NCI-H187 (cell line): ENCODE measurements around the gene IL36A.

Experiments used
- DNase-seq, 2 experiments: peaks; one replicate each; lab custom pipeline; 2025; lab: John Stamatoyannopoulos, UW

The IL36A gene

DNA sequence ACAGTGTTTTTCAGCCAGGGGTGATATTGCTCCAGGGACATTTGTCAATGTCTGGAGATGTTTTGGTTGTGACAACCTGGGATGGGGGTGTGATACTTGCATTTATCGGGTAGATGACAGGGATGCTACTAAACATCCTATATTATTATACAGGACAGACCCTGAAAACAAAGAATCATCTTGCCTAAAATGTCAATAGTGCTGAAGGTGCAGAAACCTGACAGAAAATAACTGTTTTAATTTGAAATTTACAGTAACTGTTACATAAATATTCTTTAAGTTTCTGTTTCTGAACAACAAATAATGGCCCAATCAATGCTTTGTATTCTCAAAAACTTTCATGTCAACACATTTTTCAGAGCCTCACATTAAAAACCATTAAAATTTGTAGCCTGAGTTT lies 2.0 kb downstream of the IL36A start:
- no peak for DNase-seq

DNA sequence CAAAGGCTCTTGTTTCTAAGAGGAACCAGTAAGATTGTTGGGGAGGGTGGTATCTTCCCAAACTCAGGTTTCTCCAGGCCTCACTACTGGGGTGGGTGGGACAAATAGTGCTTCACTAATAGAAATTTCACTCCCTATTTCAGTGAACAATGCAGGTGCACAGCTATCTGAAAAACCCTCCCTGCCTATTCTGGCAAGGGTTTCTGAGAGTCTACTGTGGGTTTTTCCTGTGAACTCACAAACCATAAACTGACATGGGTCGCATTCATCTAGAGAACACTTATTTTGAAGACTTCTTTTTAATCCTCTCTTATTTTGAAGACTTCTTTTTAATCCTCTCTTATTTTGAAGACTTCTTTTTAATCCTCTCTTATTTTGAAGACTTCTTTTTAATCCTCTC lies 4.4 kb downstream of the IL36A start:
- DNase-seq = no peak

DNA sequence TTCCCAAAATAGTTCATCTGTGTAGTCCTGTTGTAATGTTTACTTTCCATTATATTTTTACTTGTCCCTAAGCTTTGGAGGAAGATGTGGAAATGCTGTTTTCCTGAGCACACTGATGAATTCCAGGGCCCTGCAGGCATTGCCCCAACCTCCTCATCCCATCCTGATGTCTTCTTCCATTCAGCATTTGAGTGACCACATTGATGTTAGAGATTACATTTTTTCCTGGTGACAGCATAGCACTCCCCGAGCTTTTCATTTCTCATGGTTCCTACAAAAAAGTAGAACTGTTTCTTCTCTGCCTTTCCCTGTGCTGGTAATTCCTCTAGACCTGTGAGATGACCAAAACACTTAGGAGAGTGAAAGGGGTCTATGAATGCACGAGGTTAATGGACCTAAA lies 4.8 kb downstream of the IL36A start:
- no peak for DNase-seq

DNA sequence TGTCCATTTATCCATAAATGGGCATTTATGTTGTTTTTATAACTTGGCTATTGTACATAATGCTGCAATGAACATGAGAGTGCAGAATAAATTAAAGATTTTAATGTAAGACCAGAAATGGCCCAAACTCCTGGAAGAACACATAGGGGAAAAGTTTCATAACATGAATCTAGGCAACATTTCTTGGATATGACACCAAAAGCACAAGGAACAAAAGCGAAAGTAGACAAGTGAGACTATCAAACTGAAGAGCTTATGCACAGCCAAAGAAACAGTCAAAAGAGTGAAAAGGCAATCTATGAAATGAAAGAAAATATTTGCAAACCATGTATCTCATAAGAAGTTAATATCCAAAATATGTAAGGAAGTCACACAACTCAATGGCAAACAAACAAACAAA lies 5.8 kb downstream of the IL36A start:
- no peak for DNase-seq

DNA sequence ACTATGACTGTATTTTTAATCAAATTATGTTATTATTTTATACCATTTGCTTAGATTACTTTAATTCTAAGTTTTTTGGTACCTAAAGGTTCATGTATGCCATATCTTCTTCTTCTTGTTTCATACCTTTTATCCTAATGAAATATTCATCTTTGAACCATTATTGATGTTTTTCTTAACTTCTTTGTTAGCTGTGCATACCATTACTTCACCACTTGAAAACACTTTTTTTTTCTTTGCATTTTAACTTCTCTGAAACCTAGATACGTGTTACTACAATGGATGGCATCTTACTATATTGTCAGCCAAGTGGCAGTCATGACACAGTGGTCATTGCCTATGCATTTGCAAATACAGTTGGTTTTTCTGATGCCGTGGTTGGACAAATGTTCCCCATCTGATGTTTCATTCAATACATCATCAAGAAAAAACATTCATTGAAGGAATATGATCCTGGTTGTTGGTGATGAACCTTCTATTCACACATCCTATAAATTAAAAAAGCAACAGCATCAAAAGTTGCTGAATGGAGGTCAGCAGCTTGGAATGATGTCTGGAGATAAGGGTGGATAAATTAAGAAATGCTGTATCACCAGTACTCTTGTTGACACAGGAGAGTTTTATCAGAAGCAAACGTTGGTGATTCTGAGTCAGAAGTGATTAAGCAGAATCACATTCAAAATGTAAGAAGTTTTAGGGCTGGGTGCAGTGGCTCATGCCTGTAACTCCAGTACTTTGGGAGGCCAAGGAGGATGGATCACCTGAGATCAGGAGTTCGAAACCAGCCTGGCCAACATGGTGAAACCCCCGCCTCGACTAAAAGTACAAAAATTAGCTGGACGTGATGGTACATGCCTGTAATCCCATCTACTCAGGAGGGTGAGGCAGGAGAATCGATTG lies 7.4 kb downstream of the IL36A start:
- no peak for DNase-seq

DNA sequence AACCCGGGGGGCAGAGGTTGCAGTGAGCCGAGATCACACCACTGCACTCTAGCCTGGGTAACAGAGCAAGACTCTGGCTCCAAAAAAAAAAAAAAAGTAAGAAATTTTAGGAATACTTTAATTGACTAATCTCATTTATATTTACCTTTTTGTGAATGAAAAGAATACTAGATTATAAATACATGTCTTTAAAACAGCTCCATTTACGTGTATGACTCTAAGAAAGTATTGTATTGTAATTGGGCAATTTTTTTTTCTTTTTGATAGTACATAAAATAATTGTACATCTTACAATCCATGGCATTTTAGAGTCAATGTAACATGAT lies 8.0 kb downstream of the IL36A start:
- DNase-seq = no peak

DNA sequence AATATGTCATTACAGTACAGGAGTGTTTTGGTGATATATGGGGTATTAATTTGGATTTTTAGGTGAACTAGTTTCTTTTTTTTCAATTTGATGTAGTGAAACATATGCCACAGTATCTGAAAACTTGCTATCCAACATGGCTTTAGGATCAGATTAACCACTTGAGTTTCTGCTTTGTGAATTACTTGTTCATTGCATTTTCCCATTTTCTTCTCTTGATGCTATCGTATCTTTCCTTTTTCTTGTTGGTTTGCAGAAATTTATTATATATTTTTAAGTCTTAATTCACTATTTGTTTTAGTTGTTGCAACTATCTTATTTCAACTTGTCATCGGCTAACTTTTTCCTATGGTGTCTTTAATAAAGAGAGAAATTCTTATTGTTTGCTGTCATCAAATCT lies 8.8 kb downstream of the IL36A start:
- DNase-seq = no peak

DNA sequence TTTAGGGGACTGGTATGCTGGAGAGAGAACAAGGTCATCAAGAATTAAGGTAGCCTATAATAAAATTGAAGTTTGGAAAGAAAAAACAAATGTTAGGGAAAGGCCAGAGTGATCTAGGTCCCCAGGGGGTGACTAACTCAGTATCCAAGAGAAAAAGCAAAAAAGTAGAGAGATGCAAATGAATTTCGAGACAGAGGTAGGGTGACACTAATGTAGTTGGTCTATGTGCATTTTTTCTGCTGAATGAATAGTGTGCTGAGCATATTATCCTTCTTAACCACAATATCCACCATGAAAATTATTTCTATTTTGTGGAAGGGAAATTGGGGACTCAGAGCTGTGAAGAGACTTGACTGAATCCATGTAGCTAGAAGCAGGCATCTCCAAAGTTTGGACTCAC lies 9.8 kb downstream of the IL36A start:
- no peak for DNase-seq

DNA sequence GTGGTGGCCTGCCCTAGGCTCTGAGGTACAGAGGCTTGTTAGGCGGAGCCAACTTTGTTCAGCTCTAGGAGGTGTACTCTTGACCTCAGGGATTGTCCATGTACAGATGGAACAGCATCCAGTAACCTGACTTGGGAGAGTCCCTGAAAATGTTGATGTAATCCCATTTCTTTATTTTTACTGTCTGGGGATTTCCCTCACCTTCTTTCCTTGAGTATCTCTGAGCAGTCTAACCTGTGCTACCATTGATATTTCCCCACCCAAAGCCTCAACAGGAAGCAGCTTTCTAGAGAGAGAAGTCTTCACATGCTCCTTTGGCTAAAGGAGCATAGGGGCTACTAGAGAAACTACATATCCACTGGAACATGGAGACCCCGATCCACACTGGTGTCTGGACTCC lies 10.4 kb downstream of the IL36A start:
- no peak for DNase-seq

DNA sequence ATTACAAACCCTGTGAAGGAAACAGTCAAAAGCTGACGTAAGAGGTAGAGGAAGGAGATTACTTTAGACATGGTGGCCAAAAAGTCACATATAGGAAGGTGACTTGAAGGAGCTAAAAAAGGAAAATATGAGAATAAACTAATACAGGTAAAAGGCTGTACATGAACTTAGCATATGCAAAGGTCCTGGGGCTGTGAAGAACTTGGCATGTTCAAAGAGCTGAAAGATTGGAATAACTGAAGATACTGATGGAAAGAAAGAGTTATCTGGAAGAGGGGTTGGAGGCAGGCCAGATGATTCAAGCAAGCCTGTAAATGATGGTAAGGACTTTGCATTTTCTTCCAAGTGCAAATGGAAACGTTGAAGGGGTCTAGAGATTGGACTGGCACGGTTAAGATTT lies 13.2 kb downstream of the IL36A start:
- no peak for DNase-seq

DNA sequence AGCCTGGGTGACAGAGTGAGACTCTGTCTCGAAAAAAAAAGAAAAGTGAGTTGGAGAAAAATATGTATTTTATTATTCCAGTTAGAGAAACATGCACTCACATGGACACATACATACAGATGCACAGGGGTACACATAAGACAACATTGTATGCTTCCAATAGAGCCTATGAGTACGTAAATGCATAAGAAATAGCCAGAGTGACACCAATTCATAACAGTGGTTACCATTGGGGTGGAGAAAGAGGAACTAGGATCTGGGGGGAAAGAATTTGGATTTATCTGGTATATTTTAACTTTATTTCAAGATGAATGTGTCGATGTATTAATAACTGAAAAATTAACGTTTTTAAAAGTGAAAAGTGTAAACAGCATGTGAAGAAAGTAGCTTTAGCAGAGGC lies 16.1 kb downstream of the IL36A start:
- no peak for DNase-seq

DNA sequence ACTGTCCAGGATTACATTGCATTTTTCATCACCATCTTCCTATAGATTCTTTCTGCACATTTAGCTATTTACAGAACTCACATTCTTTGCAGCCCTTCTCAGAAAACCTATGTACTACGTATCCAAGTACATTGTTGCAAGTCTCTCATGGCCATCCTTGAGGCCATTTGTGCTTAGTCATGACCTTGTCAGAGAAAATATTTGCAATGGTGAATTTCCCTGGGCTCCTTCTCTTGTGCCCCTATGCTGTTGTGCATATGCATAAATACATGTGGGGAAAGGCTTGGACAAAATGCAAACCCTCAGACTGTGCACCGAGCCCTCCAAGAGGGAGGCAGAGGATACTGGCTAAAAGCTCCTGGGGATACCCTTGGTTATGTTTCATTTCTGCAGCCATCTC lies 19.5 kb downstream of the IL36A start:
- DNase-seq = no peak

DNA sequence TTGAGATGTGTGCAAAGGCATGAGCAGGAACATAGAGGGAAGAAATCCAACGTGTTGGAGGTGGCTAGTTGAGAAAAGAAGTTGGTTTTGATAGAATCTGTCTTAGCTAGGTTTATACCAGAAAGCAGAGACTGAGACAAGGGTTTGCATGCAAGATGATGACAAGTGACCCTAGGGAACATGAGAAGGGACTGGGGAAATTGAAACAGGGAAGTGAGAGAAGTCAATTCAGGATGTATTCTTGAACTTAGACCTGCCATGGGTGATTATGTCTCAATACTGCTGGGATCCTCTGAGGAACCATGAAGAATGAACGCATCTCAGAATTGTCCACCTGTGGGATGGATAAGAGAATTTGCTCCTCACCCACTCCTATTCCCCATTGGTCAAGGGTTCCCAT lies 20.5 kb downstream of the IL36A start:
- DNase-seq = no peak

DNA sequence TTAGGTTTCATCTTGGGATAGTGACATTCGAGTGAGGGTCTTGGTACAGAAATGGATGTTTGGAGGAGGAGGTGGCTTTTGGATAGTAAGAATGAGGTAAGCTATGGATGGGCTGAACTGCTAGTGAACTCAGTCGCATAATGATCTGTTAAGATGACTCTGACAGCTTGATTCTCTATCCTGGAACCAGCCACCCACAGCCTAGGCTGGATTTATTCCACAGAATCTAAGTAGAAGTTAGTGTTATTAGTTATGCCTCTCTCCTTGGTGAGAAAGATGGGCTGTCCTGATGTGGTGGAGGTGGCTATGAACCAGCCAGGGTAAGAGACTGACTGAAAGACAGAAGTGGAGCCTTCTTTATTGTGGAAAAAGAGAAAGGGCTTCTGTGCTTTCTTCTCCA lies 22.4 kb downstream of the IL36A start:
- DNase-seq = no peak

DNA sequence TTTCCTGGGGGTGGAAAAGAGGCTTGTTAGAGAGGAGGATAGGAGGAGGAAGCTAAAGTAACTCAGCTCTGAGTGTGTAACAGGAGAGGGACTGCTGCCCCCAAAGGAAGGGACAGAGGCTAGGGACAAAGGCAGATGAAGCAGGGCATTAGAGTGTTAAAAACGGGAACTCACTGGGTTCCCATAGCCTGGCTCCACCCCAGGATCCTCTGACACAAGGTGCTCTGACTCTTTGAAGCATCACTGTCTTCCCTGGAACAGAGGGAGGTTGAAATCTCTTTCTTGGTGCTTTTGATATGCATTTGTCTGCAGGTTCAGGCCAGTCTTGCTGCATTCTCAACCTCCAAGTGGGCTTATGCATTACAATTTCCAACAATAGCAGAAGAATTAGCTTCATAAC lies 22.9 kb downstream of the IL36A start:
- no peak for DNase-seq

DNA sequence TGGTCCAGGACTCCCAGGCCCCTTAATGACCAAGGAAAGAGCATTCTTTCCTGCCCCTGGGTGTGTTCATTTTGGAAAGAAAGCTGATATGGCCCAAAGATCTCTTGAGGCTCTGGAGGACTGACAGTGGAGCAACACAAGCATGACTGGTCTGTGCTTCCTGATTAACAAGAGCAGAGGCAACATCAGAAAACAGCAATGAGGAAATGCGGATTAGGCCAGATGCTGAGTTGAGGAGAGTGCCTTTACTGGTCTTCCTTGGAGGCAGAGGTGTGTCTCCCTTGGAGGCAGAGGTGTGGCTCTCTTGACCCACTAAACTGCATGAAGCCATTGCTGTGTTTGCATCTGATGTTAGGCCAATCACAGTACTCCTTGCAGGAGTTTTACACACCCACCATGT lies 27.5 kb downstream of the IL36A start:
- DNase-seq = no peak

DNA sequence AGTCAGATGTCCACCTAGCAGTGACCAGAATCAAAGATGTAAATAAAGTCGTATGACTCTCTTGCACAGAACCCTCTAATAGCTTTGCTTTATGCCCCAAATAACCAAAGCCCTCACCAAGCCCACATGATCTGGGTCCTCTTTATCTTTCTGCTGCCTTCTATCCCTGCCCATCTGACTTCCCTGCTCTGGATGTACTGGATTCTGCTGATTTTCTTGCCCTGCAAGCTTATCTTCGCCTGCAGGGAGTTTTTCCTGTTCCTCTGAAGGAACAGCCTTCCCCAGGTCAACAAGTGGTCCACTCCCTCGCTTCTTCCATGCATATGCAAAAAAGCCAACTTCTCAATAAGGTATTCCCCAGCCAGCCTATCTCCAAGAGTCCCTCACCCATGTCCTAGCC lies 28.8 kb downstream of the IL36A start:
- DNase-seq = no peak

DNA sequence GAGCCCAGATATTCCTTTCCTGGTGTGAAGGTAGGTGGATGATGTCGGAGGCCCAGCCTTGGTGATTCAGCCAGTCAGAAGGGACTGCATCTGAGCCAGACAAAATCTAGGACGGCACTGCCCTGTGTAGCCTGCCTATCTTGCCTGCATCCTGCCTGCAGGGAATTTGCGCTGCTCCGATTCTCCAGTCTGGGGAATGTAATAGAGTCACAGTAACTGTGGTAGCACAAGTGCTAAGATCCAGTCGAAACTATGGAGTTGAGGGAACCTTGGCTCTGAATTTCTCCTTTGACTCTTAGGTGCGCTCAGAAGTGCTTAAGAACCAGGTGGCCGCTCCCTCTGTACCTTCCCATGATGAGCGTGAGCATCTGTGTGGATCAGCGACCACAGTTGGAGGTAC lies 31.5 kb downstream of the IL36A start:
- no peak for DNase-seq

DNA sequence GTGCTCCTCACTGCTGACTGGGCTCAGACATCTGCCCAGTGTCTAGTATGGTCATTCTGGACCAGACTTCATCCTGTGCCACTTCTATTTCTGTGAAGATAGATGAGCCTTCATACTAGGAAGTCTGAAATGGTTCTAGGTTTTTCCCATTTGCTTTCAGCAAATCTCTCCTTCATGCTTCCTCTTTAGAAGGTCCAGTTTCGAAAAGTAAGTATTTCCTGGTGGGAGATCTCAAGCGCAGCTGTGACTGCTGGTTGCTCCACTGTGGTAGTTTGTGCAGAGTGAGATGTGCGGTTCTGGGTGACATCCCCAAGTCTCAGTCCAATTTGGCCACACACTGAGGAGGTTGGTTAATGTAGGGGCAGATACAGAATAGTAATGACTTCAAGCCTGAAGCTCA lies 33.0 kb downstream of the IL36A start:
- no peak for DNase-seq

DNA sequence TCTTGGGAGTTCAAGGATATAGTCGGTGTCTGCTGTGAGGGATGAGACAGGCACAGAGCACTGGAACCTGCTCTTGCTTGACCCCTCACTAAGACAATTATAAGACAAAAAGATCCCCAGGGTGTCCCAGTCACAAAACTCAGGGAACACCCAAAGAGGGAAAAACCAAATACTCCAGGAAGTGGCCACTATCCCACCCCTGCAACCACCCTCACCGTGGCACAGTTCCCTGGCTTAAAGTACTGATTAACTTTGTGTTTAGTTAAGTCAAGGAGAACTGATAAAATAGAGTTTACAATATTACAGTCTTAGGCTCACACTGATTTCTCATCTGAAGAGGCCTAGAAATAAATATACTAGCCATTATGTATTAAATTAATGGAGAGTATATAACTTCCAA lies 33.9 kb downstream of the IL36A start:
- DNase-seq = no peak

DNA sequence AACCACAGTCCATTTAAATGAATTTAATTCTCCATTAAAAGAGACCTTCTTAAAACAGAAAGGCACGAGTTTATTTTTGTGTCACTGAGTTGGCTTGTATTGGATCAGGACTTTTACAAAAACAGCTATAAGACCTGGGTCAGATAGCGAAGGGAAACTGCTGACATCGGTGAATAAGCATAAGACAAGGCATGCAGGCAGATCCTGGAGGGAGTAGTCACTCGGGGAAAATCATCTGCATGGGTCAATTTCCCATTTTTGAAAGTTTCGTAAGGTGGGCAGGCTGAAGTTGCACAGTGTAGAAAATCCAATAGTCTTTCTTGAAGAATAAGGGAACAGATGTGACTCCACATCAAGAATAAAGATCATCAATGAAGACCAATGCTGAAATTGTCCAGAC lies 34.5 kb downstream of the IL36A start:
- no peak for DNase-seq

DNA sequence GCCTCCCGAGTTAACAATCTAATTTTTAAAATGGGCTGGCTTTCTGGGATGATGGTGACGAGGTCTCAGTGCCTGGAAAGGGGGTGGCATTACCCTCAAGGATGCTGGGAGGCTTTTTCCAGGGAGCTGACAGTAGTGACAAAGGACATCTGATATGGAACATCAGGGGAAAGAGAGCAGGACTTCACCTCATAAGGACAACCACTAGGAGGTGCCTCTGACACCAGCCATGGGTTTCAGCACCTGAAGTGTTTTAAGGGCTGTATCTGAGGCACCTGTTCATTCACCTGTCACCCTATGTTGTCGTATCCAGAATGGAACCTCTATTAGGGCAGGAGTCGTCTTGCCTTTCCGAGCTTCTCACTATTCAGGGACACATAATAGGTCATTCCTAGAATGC lies 36.6 kb downstream of the IL36A start:
- DNase-seq = no peak

DNA sequence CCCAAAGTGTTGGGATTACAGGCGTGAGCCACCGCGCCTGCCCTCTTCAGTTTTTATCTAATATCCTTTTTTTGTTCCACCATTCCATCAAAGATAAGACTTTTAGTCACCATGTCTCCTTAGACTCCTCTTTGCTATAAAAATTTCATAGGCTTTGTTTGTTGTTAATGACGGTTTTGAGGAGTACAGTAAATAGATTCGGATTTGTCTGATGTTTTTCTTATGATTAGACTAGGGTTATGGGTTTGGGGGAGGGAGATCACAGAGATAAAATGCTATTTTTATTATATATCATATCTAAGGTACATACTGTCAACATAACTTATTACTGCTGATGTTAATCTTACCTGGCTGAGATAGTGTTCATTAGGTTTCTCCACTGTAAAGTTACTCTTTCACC lies 41.2 kb downstream of the IL36A start:
- no peak for DNase-seq
